Measurements from ENCODE around the gene IKZF1. TPM values are rescaled to one million over a fixed set of nuclear protein-coding genes. Genes with fewer than 3 reads are reported as not detected.

IKZF1 gene
- total and polyA plus RNA-seq, 9 of the 15 experiments (the other 6 are each of a cell fraction or from before 2014, with no cell fraction given), result 12.6 to 85.3 (median 44.7) TPM

- TF ChIP-seq SPI1 (IDR thresholded peaks at IDR 0.05; ENCODE audit: borderline replicate concordance, low read depth, low read length), result no peak
- TF ChIP-seq CREB1 (IDR thresholded peaks at IDR 0.05), result no peak
- no peak for TF ChIP-seq CREB1 (CRISPR knock-in tag; IDR thresholded peaks at IDR 0.05)
- TF ChIP-seq NRF1 (conservative IDR thresholded peaks at IDR 0.05 in 1 of 2, IDR thresholded peaks at IDR 0.05 in 1 of 2), result no peak
- TF ChIP-seq CTBP1 (IDR thresholded peaks at IDR 0.05; ENCODE audit: borderline replicate concordance), result no peak
- TF ChIP-seq TCF3 (CRISPR knock-in tag; IDR thresholded peaks at IDR 0.05), result no peak
- TF ChIP-seq CBX8 (IDR thresholded peaks at IDR 0.05; ENCODE audit: borderline replicate concordance, extremely low read depth, low read depth, low read length, poor library complexity, severe bottlenecking), result no peak
- TF ChIP-seq RAD21 (CRISPR knock-in tag; conservative IDR thresholded peaks at IDR 0.05 in 1 of 2, IDR thresholded peaks at IDR 0.05 in 1 of 2), result no peak
- TF ChIP-seq SNRNP70 (optimal IDR thresholded peaks at IDR 0.05; ENCODE audit: low read depth, low read length), result no peak
Observed at GRCh38 chr7:50413561-50413960, 109.0 kb downstream of the IKZF1 start (continued).

- 20% methylated on average over 6 of the region's 6 CpGs for WGBS (ENCODE audit: insufficient coverage, low coverage, missing lambda C conversion rate)
- intact Hi-C loops (cut with micrococcal nuclease), result loop anchor here (5.0 to 10.0 kb wide), 3 partner anchors 49 to 561 kb away; no protein-coding TSS in a partner anchor
- H3K4me1 ChIP-seq (replicated peaks in 1 of 2; ENCODE audit: control insufficient read depth in 2 of 2, insufficient read depth in 2 of 2, low read length in 2 of 2), result peaks cover 0 to 2% of the 10 kb centered on the region in 2 experiments; a peak in 1 of 5 replicates
- POLR2A ChIA-PET, result interaction anchor here (0.7 kb wide), 1 partner anchor 181 kb away, joined by 3 read pairs; no protein-coding TSS in a partner anchor
- CTCF ChIA-PET (ENCODE audit: low intra/inter-chr PET ratio), result no interaction called here
- no peaks in the 10 kb centered on the region for H3K27me3 ChIP-seq (ENCODE audit: control insufficient read depth in 2 of 2, insufficient read depth in 2 of 2, low read length in 2 of 2)
- no peak overlapping the region for H3K27ac ChIP-seq (ENCODE audit: extremely low read depth, low read depth, low read length)
- peak overlapping the region; percentile 55; the same call in 1 of the 2 replicates for H2AFZ ChIP-seq (ENCODE audit: low read depth, low read length)
- BruUV-seq (replicated peaks), result no TSS peak
- DNase-seq (ENCODE audit: extremely low read depth in 1 of 4, low spot score in 3 of 4), result no peak
- H3K4me3 ChIP-seq, result no peak overlapping the region
- no peaks in the 10 kb centered on the region for H3K36me3 ChIP-seq (ENCODE audit: control insufficient read depth, insufficient read depth, low read length)
- no peak for ATAC-seq
- H3K9ac ChIP-seq (ENCODE audit: insufficient read depth in 1 of 2, low read depth in 2 of 2, low read length in 2 of 2), result no peak overlapping the region
- no peaks in the 10 kb centered on the region for H4K20me1 ChIP-seq (replicated peaks; ENCODE audit: control insufficient read depth, insufficient read depth, low read length)
- 0 out of 2 replicates have a peak overlapping the region, but pooled peaks have one; percentile 0 for H3K4me2 ChIP-seq (ENCODE audit: insufficient read depth, low read length)
- no peak for FAIRE-seq
- H3K79me2 ChIP-seq (ENCODE audit: control insufficient read depth, insufficient read depth, low read length), result no peaks in the 10 kb centered on the region
- H3K9me1 ChIP-seq (ENCODE audit: control insufficient read depth, insufficient read depth, low read length), result no peaks in the 10 kb centered on the region
- H3K9me3 ChIP-seq (replicated peaks; ENCODE audit: control insufficient read depth, insufficient read depth, low read depth, low read length), result no peaks in the 10 kb centered on the region
- in situ Hi-C loops (cut with MboI), result no loop called here
- TF ChIP-seq NFYB (IDR thresholded peaks at IDR 0.05; ENCODE audit: extremely low read depth, insufficient read length), result no peak
- no peak for TF ChIP-seq ZNF324 (CRISPR knock-in tag; IDR thresholded peaks at IDR 0.05)
- TF ChIP-seq GTF2E2 (tag; IDR thresholded peaks at IDR 0.05), result no peak
- TF ChIP-seq LCOR (CRISPR knock-in tag; IDR thresholded peaks at IDR 0.05), result no peak
- no peak for TF ChIP-seq EZH2 (IDR thresholded peaks at IDR 0.05; ENCODE audit: borderline replicate concordance, low read depth, low read length)
- no peak for TF ChIP-seq ATF6 (CRISPR knock-in tag; IDR thresholded peaks at IDR 0.05)
- TF ChIP-seq CHD2 (IDR thresholded peaks at IDR 0.05; ENCODE audit: low read depth, low read length), result no peak
- TF ChIP-seq DNMT1 (IDR thresholded peaks at IDR 0.05), result no peak
Observed at GRCh38 chr7:50415844-50416364, 111.4 kb downstream of the IKZF1 start.
